Measurements from ENCODE around the gene SLC44A5. TPM values are rescaled to one million over a fixed set of nuclear protein-coding genes. Genes with fewer than 3 reads are reported as not detected.

Gene SLC44A5
- total RNA-seq, 1 donor: under 0.01 TPM

- H3K4me3 ChIP-seq (ENCODE audit: low read depth, low read length): no peak overlapping the region
- TF ChIP-seq CTCF (IDR thresholded peaks at IDR 0.05; ENCODE audit: insufficient read depth, low read depth, low read length): no peak
- no peak for DNase-seq (ENCODE audit: low read depth)
Observed at GRCh38 chr1:75514270-75514669, 96.6 kb downstream of the SLC44A5 start.

- no peak for TF ChIP-seq CTCF (IDR thresholded peaks at IDR 0.05; ENCODE audit: insufficient read depth, low read depth, low read length)
- no peak for DNase-seq (ENCODE audit: low read depth)
- no peak overlapping the region for H3K4me3 ChIP-seq (ENCODE audit: low read depth, low read length)
Observed at GRCh38 chr1:75506976-75507375, 103.9 kb downstream of the SLC44A5 start.

- TF ChIP-seq CTCF (IDR thresholded peaks at IDR 0.05; ENCODE audit: insufficient read depth, low read depth, low read length): no peak
- H3K4me3 ChIP-seq (ENCODE audit: low read depth, low read length): no peak overlapping the region
- no peak for DNase-seq (ENCODE audit: low read depth)
Observed at GRCh38 chr1:75503221-75503974, 107.5 kb downstream of the SLC44A5 start.

- no peak for TF ChIP-seq CTCF (IDR thresholded peaks at IDR 0.05; ENCODE audit: insufficient read depth, low read depth, low read length)
- no peak for DNase-seq (ENCODE audit: low read depth)
Observed at GRCh38 chr1:75502776-75503175, 108.1 kb downstream of the SLC44A5 start.

GRCh38 chr1:75501577-75502295 lies 109.2 kb downstream of the SLC44A5 start:
- DNase-seq (ENCODE audit: low read depth): no peak
- no peak for TF ChIP-seq CTCF (IDR thresholded peaks at IDR 0.05; ENCODE audit: insufficient read depth, low read depth, low read length)
- H3K4me3 ChIP-seq (ENCODE audit: low read depth, low read length): no peak overlapping the region

More at GRCh38 chr1:75502776-75503175, 108.1 kb downstream of the SLC44A5 start:
- no peak overlapping the region for H3K4me3 ChIP-seq (ENCODE audit: low read depth, low read length)

GRCh38 chr1:75492011-75492410 lies 118.9 kb downstream of the SLC44A5 start:
- no peak overlapping the region for H3K4me3 ChIP-seq (ENCODE audit: low read depth, low read length)
- no peak for DNase-seq (ENCODE audit: low read depth)
- TF ChIP-seq CTCF (IDR thresholded peaks at IDR 0.05; ENCODE audit: insufficient read depth, low read depth, low read length): no peak

Data from fibroblast of villous mesenchyme (primary cell).